Naive thymus-derived CD4-positive, alpha-beta T cell (primary cell): Measurements from ENCODE around the gene MYBBP1A. TPM values are rescaled to one million over a fixed set of nuclear protein-coding genes. Genes with fewer than 3 reads are reported as not detected.
"Not testable (repeated sequence)": the region's sequence is repeated elsewhere in the genome, so short reads cannot be mapped to it uniquely, and the experiment has no call there.

Experiments
- ATAC-seq: fragments of 150-1000 bp; cut with Tn5 transposase; 2 replicates; pipeline ENCODE4 v1.10.0; 2021; ENCODE audit warnings: mild to moderate bottlenecking, moderate library complexity
- CTCF ChIA-PET: fragments of 350-600 bp; sonication (Branson Sonifier 250); formaldehyde crosslinking; loops from one replicate; lab custom pipeline; 2021; ENCODE audit warnings: antibody characterized with exemption; lab: Charles Lee
- POLR2A ChIA-PET: fragments of 350-600 bp; sonication (Branson Sonifier 250); formaldehyde crosslinking; loops from one replicate; lab custom pipeline; 2021; ENCODE audit warnings: antibody characterized with exemption, inconsistent platforms; lab: Charles Lee
- DNase-seq, 9 donors: peaks; one replicate each; pipeline versions ENCODE4 v3.0.0 to v3.0.0-alpha.2; 2020 to 2022; ENCODE audit warnings: mixed read lengths in 1 of 9
- H3K27ac ChIP-seq: one replicate; pipeline ENCODE4 v1.7.0; 2013; ENCODE audit warnings: mild to moderate bottlenecking, low read depth, low read length, moderate library complexity
- H3K27me3 ChIP-seq, 2 donors: one replicate each; pipeline ENCODE4 v1.7.0; 2013; ENCODE audit warnings: low read length in 2 of 2, mild to moderate bottlenecking in 2 of 2, moderate library complexity in 2 of 2; ENCODE audit not compliant: control insufficient read depth in 2 of 2, insufficient read depth in 2 of 2
- H3K36me3 ChIP-seq, 3 experiments: 1 replicate in 2 of 3; 2 replicates in 1 of 3; pipeline ENCODE4 v1.7.0; 2013; ENCODE audit warnings: low read length in 3 of 3, mild to moderate bottlenecking in 3 of 3, moderate library complexity in 1 of 3; ENCODE audit not compliant: insufficient read depth in 3 of 3, control insufficient read depth in 2 of 3
- H3K4me1 ChIP-seq, 2 donors: one replicate each; pipeline ENCODE4 v1.7.0; 2013; ENCODE audit warnings: low read length in 2 of 2, mild to moderate bottlenecking in 2 of 2, moderate library complexity in 1 of 2; ENCODE audit not compliant: control insufficient read depth in 2 of 2, insufficient read depth in 2 of 2
- H3K4me3 ChIP-seq: 2 replicates; pipeline ENCODE4 v1.7.0; 2013; ENCODE audit warnings: mild to moderate bottlenecking, low read length
- H3K9me3 ChIP-seq, 3 experiments: 1 replicate in 2 of 3; 2 replicates in 1 of 3; pipeline ENCODE4 v1.7.0; 2013; ENCODE audit warnings: low read length in 3 of 3; ENCODE audit not compliant: control insufficient read depth in 2 of 3
- H3K27ac Mint-ChIP-seq, 9 donors: one replicate each; pipeline ENCODE4 v1.8.0; 2020 to 2022; ENCODE audit warnings: mixed read lengths in 9 of 9, mild to moderate bottlenecking in 8 of 9, moderate library complexity in 5 of 9, inconsistent platforms in 2 of 9
- H3K27me3 Mint-ChIP-seq, 5 donors: one replicate each; pipeline ENCODE4 v1.8.0; 2021 to 2022; ENCODE audit warnings: mixed read lengths in 5 of 5, mild to moderate bottlenecking in 1 of 5
- H3K36me3 Mint-ChIP-seq, 5 donors: one replicate each; pipeline ENCODE4 v1.8.0; 2020 to 2022; ENCODE audit warnings: mixed read lengths in 5 of 5, mild to moderate bottlenecking in 3 of 5, inconsistent platforms in 1 of 5
- H3K4me1 Mint-ChIP-seq, 7 donors: one replicate each; pipeline ENCODE4 v1.8.0; 2020 to 2022; ENCODE audit warnings: mixed read lengths in 7 of 7, mild to moderate bottlenecking in 3 of 7, inconsistent platforms in 1 of 7
- H3K4me3 Mint-ChIP-seq, 10 donors: one replicate each; pipeline ENCODE4 v1.8.0; 2020 to 2022; ENCODE audit warnings: mild to moderate bottlenecking in 10 of 10, mixed read lengths in 10 of 10, moderate library complexity in 6 of 10, inconsistent platforms in 2 of 10
- H3K9me3 Mint-ChIP-seq, 11 donors: one replicate each; pipeline ENCODE4 v1.8.0; 2020 to 2022; ENCODE audit warnings: mixed read lengths in 11 of 11, mild to moderate bottlenecking in 4 of 11, inconsistent platforms in 1 of 11, moderate library complexity in 1 of 11
- intact Hi-C, 2 donors: fragments of 100-400 bp; cut with micrococcal nuclease; formaldehyde crosslinking; loops; one replicate each; pipeline ENCODE4 v1.15.1; 2023
- polyA plus RNA-seq, 2 donors: library from polyadenylated mRNA; unstranded; fragments of 300-500 nt; fragmentation: Illumina TruSeq; gene quantifications; one replicate each; pipeline ENCODE4 v1.2.3, GENCODE V29; 2021
- total RNA-seq, 6 experiments: library from RNA in 5 of 6; stranded (reverse) in 5 of 6; gene quantifications; 1 replicate in 5 of 6; 2 replicates in 1 of 6; pipeline ENCODE4 v1.2.3 and lab custom pipeline; 2021 to 2026

MYBBP1A gene
- total and polyA plus RNA-seq, 7 experiments from 2014 or later = 21.0 to 81.8 (median 74.3) TPM

DNA sequence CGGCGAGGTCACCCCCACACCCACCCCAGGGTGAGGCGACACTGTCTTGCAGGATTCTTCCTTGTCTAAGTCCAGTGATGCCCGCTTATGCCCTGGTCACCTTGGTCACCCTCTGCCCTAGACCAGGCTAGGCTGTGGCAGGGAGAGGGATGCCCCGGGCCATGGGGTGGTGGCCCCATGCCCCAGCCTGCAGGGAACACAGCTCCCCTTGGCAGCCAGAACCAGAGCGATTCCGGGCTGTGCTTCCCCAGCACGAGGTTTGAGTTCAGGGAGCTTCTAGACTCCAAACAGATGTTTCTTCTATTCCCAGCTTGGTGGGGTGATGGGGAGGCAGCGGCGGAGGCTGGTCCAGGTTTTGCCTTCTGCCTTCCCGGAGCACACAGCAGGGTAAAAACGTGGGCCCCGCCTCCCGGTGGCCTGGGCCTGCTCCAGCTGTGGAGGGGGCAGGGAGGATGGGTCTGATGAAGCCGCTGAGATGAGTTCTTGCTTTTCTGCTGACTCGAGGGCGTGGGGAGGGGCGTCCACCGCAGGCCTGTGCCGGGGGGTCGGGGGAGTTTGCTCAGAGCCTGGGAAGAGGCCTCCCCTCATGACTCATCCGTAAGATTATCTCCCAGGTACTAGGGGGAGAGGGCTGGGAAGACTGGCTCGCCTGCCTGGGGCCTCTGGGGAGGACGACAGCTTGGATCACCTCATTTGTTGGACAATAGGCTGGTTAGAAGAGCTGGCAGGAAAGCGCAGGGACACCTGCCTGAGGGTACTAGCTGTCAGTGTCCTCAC lies 44.5 kb upstream of the MYBBP1A start:
- H3K9me3 Mint-ChIP-seq = peaks cover 0 to 1% (median 0%) of the 10 kb centered on the region in 11 donors
- POLR2A ChIA-PET = no interaction called here
- Histone ChIP-seq H3K4me1 (no peaks in the 10 kb centered on the region), H3K36me3 (no peaks in the 10 kb centered on the region), H3K4me3 (no peak overlapping the region), H3K27me3 (no peaks in the 10 kb centered on the region), H3K27ac (no peak overlapping the region), H3K9me3 (no peaks in the 10 kb centered on the region)
- H3K27me3 Mint-ChIP-seq = peaks cover 0 to 14% (median 0%) of the 10 kb centered on the region in 5 donors
- CTCF ChIA-PET = no interaction called here
- DNase-seq = no peak
- H3K27ac Mint-ChIP-seq = no peak overlapping the region
- peaks cover 0 to 5% (median 4%) of the 10 kb centered on the region in 7 donors for H3K4me1 Mint-ChIP-seq
- no peak for ATAC-seq
- no peak overlapping the region for H3K4me3 Mint-ChIP-seq
- H3K36me3 Mint-ChIP-seq = no peaks in the 10 kb centered on the region
- intact Hi-C loops = no loop called here

DNA sequence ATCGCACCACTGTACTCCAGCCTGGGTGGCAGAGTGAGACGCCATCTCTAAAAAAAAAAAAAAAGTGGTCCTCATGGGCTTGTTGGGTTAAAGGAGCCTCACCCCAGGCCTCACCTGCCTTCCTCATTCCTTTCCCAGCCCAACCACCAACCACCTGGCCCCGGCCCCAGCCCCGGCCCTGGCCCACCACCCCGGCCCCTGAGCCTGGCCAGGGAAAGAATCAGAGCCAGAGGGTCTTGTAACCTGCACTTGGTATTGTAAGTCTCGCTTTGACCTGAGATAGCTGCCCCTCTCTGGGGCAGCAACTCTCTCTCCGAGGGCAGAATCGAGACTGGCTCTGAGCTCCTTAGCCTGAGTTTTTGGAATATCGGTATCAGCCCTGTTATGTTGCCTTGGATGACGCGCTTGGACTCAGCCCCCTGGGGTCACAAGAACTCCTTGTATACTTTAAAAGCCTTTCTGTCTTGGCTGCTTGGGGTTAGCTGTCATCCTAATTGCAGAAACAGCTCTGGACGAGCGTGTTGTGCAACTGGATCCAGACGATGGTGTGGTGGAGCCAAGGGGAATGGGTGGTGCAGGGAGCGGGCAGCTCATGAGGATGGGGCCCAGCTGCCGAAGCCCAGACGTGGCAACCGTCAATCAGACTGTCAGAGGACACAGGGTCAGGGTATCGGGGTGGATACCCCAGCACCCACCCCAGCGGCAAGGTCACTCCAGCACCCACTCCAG lies 43.8 kb upstream of the MYBBP1A start:
- Histone ChIP-seq H3K27me3 (no peaks in the 10 kb centered on the region), H3K4me1 (no peaks in the 10 kb centered on the region), H3K36me3 (no peaks in the 10 kb centered on the region), H3K9me3 (no peaks in the 10 kb centered on the region), H3K4me3 (no peak overlapping the region), H3K27ac (no peak overlapping the region)
- Mint-ChIP-seq H3K27me3 (peaks cover 0 to 14% (median 0%) of the 10 kb centered on the region in 5 donors), H3K27ac (no peak overlapping the region), H3K4me1 (peaks cover 0 to 5% (median 4%) of the 10 kb centered on the region in 7 donors), H3K9me3 (peaks cover 0 to 1% (median 0%) of the 10 kb centered on the region in 11 donors), H3K36me3 (no peaks in the 10 kb centered on the region), H3K4me3 (no peak overlapping the region)
- ATAC-seq = no peak
- POLR2A ChIA-PET = no interaction called here
- intact Hi-C loops = no loop called here
- CTCF ChIA-PET = no interaction called here
- DNase-seq = no peak

DNA sequence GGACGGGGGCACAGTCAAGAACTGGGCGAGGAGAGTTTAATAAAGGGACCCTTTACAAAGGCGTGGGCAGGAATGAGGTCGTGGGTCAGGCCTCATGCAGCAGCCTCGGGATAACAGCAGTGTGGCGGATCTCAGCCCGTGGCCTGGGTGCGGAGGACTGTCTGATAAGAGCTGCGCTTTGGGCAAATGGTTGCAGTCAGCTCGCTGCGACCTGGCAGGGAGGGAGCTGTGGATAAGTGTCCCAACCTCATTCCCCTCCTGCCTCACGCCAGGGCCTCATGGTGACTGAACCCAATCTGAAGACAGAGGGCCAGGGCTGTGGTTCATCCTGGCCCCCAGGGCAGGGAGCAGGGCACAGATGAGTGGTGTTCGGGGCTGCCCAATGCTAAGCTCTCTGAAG lies 42.8 kb upstream of the MYBBP1A start:
- no peaks in the 10 kb centered on the region for H3K27me3 ChIP-seq
- no peak overlapping the region for H3K4me3 ChIP-seq
- Mint-ChIP-seq H3K9me3 (peaks cover 0 to 1% (median 0%) of the 10 kb centered on the region in 11 donors), H3K4me3 (no peak overlapping the region), H3K27ac (no peak overlapping the region), H3K4me1 (peaks cover 0 to 5% (median 4%) of the 10 kb centered on the region in 7 donors), H3K36me3 (no peaks in the 10 kb centered on the region), H3K27me3 (peaks cover 0 to 14% (median 2%) of the 10 kb centered on the region in 5 donors)
- H3K9me3 ChIP-seq = no peaks in the 10 kb centered on the region
- ChIA-PET POLR2A (no interaction called here), CTCF (no interaction called here)
- ATAC-seq (no peak), DNase-seq (no peak)
- H3K4me1 ChIP-seq = no peaks in the 10 kb centered on the region
- no peaks in the 10 kb centered on the region for H3K36me3 ChIP-seq
- no peak overlapping the region for H3K27ac ChIP-seq
- intact Hi-C loops = no loop called here

GRCh38 chr17:4596636-4597380 lies 41.6 kb upstream of the MYBBP1A start:
- Histone ChIP-seq H3K9me3 (no peaks in the 10 kb centered on the region), H3K4me3 (no peak overlapping the region), H3K27ac (no peak overlapping the region), H3K36me3 (no peaks in the 10 kb centered on the region), H3K4me1 (no peaks in the 10 kb centered on the region), H3K27me3 (no peaks in the 10 kb centered on the region)
- DNase-seq = no peak
- H3K4me1 Mint-ChIP-seq = peaks cover 0 to 5% (median 4%) of the 10 kb centered on the region in 7 donors
- peaks cover 0 to 14% (median 2%) of the 10 kb centered on the region in 5 donors for H3K27me3 Mint-ChIP-seq
- ChIA-PET CTCF (no interaction called here), POLR2A (interaction anchor here (0.8 kb wide), 1 partner anchor 25 kb away, joined by 3 read pairs; no protein-coding TSS in a partner anchor)
- intact Hi-C loops = no loop called here
- no peak overlapping the region for H3K4me3 Mint-ChIP-seq
- H3K36me3 Mint-ChIP-seq = no peaks in the 10 kb centered on the region
- ATAC-seq = no peak
- peaks cover 0 to 1% (median 0%) of the 10 kb centered on the region in 11 donors for H3K9me3 Mint-ChIP-seq
- H3K27ac Mint-ChIP-seq = no peak overlapping the region

- ATAC-seq, H3K9me3 Mint-ChIP-seq, H3K36me3 ChIP-seq, H3K27ac Mint-ChIP-seq, POLR2A ChIA-PET, H3K4me1 ChIP-seq, H3K4me3 Mint-ChIP-seq, H3K36me3 Mint-ChIP-seq, DNase-seq, H3K9me3 ChIP-seq, intact Hi-C loops, H3K27me3 ChIP-seq, H3K4me3 ChIP-seq, H3K27ac ChIP-seq, H3K4me1 Mint-ChIP-seq: not testable (repeated sequence)
- CTCF ChIA-PET = interaction anchor here (0.7 kb wide), 1 partner anchor 28 kb away, joined by 3 read pairs; no protein-coding TSS in a partner anchor
- H3K27me3 Mint-ChIP-seq = peaks cover 0 to 14% (median 2%) of the 10 kb centered on the region in 5 donors
Observed at GRCh38 chr17:4595685-4596342, 40.6 kb upstream of the MYBBP1A start.
